ENCODE measurements around the gene LETM1. TPM values are rescaled to one million over a fixed set of nuclear protein-coding genes. Genes with fewer than 3 reads are reported as not detected.

Gene LETM1
- total and polyA plus RNA-seq, 2 of the 13 experiments (the other 11 are each of a cell fraction or from before 2014, with no cell fraction given) = 9.7 to 41.6 TPM

DNA sequence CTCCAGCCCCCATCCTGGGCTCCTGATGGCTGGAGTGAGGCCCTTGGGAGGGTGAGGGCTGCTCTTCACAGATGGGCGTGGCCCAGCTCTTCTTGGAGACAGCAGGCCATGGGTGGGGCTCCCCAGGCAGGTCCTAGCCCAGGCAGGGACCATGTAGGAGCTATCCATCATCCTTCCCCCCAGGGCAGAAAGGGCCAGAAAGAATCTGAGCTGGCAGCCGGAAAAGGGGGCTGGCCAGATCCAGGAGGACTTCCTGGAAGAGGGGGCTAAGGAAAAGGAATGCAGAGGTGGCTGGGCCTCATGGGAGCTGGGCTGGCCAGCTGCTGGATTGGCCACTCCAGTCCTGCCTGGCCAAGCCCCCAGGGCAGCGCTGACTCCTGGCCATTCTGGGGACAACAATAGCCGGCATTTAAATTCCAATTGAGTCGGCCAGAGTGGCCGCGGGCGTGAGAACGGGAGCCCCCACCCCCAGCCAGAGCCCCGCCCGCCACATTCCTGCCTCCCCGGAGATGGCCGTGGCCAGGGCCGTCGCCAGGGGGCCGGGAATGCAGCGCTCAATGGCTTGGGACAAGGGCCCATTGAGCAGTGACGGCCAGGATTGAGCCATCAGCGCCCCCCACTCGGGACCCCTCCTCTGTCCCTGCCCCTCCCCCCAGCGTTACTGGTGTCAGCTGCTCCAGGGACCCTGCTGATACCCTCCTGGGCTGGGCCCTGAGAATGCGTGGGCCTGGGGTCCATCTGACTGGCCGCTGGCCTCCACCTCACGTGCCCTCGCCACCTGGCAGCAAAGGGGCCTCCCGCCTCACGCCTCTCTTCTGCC lies 77.9 kb downstream of the LETM1 start (continued):
- TF ChIP-seq, protein P1, sequence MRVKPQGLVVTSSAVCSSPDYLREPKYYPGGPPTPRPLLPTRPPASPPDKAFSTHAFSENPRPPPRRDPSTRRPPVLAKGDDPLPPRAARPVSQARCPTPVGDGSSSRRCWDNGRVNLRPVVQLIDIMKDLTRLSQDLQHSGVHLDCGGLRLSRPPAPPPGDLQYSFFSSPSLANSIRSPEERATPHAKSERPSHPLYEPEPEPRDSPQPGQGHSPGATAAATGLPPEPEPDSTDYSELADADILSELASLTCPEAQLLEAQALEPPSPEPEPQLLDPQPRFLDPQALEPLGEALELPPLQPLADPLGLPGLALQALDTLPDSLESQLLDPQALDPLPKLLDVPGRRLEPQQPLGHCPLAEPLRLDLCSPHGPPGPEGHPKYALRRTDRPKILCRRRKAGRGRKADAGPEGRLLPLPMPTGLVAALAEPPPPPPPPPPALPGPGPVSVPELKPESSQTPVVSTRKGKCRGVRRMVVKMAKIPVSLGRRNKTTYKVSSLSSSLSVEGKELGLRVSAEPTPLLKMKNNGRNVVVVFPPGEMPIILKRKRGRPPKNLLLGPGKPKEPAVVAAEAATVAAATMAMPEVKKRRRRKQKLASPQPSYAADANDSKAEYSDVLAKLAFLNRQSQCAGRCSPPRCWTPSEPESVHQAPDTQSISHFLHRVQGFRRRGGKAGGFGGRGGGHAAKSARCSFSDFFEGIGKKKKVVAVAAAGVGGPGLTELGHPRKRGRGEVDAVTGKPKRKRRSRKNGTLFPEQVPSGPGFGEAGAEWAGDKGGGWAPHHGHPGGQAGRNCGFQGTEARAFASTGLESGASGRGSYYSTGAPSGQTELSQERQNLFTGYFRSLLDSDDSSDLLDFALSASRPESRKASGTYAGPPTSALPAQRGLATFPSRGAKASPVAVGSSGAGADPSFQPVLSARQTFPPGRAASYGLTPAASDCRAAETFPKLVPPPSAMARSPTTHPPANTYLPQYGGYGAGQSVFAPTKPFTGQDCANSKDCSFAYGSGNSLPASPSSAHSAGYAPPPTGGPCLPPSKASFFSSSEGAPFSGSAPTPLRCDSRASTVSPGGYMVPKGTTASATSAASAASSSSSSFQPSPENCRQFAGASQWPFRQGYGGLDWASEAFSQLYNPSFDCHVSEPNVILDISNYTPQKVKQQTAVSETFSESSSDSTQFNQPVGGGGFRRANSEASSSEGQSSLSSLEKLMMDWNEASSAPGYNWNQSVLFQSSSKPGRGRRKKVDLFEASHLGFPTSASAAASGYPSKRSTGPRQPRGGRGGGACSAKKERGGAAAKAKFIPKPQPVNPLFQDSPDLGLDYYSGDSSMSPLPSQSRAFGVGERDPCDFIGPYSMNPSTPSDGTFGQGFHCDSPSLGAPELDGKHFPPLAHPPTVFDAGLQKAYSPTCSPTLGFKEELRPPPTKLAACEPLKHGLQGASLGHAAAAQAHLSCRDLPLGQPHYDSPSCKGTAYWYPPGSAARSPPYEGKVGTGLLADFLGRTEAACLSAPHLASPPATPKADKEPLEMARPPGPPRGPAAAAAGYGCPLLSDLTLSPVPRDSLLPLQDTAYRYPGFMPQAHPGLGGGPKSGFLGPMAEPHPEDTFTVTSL (CRISPR knock-in tag; IDR thresholded peaks at IDR 0.05; ENCODE audit: borderline replicate concordance) = no peak
- TF ChIP-seq SP4 (CRISPR knock-in tag; IDR thresholded peaks at IDR 0.05) (0 out of 2 replicates have a peak, but pooled peaks have one; percentile 51), ZNF234 (CRISPR knock-in tag; conservative IDR thresholded peaks at IDR 0.05) (no peak), SOX13 (IDR thresholded peaks at IDR 0.05) (peak; percentile 17; the same call in 1 of the 2 replicates), SOX13 (CRISPR knock-in tag; conservative IDR thresholded peaks at IDR 0.05 in 1 of 2, IDR thresholded peaks at IDR 0.05 in 1 of 2) (peak in 1 of 2 experiments; percentile 91; a peak in 2 of 4 replicates), ZKSCAN1 (IDR thresholded peaks at IDR 0.05; ENCODE audit: low read length) (no peak), CREM (IDR thresholded peaks at IDR 0.05) (no peak), CREM (CRISPR knock-in tag; IDR thresholded peaks at IDR 0.05) (no peak), PCBP2 (optimal IDR thresholded peaks at IDR 0.05; ENCODE audit: low read depth, low read length, poor library complexity, severe bottlenecking) (no peak), ZNF839 (CRISPR knock-in tag; IDR thresholded peaks at IDR 0.05; ENCODE audit: borderline replicate concordance) (no peak), ZNF44 (CRISPR knock-in tag; IDR thresholded peaks at IDR 0.05) (no peak), PRMT3 (CRISPR knock-in tag; IDR thresholded peaks at IDR 0.05; ENCODE audit: borderline replicate concordance, low read depth) (no peak), MIXL1 (CRISPR knock-in tag; IDR thresholded peaks at IDR 0.05) (no peak), ZSCAN21 (CRISPR knock-in tag; IDR thresholded peaks at IDR 0.05; ENCODE audit: borderline replicate concordance) (no peak), SNAI1 (CRISPR knock-in tag; IDR thresholded peaks at IDR 0.05; ENCODE audit: borderline replicate concordance) (no peak), GATAD2A (CRISPR knock-in tag; IDR thresholded peaks at IDR 0.05) (no peak; the same call in 1 of the 2 replicates), RCOR2 (CRISPR knock-in tag; IDR thresholded peaks at IDR 0.05) (peak; percentile 91)
- TF ChIP-seq, protein P2, sequence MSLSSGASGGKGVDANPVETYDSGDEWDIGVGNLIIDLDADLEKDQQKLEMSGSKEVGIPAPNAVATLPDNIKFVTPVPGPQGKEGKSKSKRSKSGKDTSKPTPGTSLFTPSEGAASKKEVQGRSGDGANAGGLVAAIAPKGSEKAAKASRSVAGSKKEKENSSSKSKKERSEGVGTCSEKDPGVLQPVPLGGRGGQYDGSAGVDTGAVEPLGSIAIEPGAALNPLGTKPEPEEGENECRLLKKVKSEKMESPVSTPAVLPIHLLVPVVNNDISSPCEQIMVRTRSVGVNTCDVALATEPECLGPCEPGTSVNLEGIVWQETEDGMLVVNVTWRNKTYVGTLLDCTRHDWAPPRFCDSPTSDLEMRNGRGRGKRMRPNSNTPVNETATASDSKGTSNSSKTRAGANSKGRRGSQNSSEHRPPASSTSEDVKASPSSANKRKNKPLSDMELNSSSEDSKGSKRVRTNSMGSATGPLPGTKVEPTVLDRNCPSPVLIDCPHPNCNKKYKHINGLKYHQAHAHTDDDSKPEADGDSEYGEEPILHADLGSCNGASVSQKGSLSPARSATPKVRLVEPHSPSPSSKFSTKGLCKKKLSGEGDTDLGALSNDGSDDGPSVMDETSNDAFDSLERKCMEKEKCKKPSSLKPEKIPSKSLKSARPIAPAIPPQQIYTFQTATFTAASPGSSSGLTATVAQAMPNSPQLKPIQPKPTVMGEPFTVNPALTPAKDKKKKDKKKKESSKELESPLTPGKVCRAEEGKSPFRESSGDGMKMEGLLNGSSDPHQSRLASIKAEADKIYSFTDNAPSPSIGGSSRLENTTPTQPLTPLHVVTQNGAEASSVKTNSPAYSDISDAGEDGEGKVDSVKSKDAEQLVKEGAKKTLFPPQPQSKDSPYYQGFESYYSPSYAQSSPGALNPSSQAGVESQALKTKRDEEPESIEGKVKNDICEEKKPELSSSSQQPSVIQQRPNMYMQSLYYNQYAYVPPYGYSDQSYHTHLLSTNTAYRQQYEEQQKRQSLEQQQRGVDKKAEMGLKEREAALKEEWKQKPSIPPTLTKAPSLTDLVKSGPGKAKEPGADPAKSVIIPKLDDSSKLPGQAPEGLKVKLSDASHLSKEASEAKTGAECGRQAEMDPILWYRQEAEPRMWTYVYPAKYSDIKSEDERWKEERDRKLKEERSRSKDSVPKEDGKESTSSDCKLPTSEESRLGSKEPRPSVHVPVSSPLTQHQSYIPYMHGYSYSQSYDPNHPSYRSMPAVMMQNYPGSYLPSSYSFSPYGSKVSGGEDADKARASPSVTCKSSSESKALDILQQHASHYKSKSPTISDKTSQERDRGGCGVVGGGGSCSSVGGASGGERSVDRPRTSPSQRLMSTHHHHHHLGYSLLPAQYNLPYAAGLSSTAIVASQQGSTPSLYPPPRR (CRISPR knock-in tag; IDR thresholded peaks at IDR 0.05; ENCODE audit: borderline replicate concordance) = peak; percentile 50; the same call in 1 of the 2 replicates
- TF ChIP-seq, protein P3, sequence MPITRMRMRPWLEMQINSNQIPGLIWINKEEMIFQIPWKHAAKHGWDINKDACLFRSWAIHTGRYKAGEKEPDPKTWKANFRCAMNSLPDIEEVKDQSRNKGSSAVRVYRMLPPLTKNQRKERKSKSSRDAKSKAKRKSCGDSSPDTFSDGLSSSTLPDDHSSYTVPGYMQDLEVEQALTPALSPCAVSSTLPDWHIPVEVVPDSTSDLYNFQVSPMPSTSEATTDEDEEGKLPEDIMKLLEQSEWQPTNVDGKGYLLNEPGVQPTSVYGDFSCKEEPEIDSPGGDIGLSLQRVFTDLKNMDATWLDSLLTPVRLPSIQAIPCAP (CRISPR knock-in tag; IDR thresholded peaks at IDR 0.05; ENCODE audit: low read depth) = no peak
